SKM-1 treated with dmso at 0.1 percent for 144 hours (cell line): ENCODE results near the gene CACNB3.

Experiments used
- DNase-seq: peaks from one replicate; lab custom pipeline; 2025; ENCODE audit not compliant: unreplicated experiment; lab: John Stamatoyannopoulos, UW

Gene CACNB3

DNA sequence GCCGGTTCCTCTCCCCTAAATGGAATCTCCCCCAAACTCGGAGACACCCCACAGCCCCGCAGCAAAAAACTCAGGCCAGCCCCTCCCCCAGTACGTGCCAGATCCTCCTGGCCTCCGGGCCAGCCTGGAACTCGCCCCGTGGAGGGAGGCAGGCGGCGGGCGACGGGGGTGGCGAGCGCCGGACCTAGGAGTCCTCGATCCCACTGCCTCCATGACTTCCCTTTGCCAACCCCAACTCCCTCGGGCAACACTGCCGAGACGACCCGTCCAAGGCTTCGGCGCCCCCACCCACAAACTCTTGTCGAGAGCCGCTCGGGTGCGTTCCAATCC, 29.8 kb upstream of the CACNB3 start:
- no peak for DNase-seq

DNA sequence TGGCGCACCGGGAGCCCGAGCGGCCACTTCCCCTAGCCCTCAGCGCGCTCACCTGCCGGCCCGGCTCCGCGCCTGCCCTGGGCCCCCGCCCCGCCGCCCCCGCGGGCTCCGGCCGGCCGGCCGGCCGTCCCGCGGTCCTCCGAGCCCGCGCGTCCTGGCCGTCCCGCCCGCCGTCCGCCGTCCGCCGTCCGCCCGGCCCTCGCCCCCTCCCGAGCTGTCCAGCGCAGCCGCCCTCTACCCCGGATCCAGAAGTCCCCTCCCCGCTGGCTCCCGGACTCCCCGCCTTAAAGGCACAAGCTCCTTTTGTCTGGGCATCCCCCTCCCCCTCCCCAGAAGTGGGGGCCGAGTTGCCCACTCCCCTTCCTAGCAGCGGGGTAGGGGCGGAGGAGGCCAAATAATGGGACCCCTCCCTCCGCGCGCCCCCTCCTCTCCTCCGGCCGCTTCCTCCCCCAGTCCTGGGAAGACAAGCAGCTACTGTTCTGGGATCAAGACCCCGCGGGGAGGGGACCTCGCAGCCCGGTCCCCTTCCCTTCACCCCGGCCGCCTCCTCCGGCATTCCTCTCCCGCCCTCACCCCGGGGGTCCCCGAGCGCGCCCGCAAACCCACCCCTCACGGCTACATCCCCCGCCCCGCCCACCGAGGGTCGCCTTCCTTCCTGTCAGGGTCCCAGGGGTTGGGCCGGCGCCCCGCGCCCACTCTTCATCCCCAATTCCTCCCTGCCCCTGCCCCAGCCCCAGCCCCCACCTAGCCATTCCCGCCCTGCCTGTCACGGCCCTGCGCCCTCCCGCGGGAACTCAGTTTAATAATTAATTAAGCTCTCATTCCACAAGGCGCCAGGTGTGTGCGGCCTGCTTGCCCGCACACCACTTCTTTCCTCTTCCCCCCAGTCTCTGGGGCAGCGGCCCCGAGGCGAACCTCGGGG, 29.2 kb upstream of the CACNB3 start, which contains the start of gene ADCY6:
TSS of gene ADCY6 (minus strand) at position 236 of the 922 bp plus-strand sequence. CDS start 5,655 bp downstream, outside the sequence.
- peak; percentile 17 for DNase-seq

DNA sequence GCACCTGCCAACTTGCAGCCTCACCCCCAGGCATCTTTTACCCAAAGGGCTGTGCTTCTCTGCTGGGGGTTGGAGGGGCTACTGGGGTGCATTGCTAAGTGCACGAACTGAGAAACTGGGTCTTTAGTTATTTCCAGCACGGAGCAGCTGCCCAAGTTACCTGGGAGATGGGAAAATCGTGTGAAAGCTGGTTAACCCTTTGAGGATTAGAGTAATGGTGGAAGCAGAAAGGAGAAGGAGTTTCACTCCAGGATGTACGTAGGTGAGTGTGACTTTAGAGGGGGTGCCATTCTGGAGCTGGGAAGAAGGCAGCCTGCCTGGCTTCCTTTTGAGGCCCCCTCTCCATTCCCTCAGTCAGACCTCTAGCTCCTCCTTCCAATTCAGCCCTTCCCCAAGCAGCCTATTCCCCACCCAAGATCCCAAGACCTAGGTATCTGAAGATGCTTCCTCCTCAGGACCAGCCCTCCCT, 28.4 kb upstream of the CACNB3 start:
- DNase-seq, result no peak

DNA sequence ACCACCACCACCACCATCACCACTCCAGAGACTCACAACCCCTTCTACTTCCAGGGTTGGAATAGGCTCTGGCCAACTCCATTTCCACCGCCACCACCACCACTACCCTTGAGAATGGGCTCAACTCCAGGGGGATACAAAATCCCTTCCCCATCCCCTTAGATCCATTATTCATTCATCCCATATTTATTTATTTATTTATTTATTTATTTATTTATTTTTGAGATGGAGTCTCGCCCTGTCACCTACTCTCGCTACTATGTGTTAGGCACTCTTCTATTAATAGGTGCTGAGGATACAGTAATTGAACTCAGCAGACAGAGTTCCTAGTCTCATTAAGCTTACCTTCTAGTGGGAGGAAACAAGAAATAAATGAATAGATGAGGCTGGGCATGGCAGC, 24.6 kb upstream of the CACNB3 start:
- no peak for DNase-seq

DNA sequence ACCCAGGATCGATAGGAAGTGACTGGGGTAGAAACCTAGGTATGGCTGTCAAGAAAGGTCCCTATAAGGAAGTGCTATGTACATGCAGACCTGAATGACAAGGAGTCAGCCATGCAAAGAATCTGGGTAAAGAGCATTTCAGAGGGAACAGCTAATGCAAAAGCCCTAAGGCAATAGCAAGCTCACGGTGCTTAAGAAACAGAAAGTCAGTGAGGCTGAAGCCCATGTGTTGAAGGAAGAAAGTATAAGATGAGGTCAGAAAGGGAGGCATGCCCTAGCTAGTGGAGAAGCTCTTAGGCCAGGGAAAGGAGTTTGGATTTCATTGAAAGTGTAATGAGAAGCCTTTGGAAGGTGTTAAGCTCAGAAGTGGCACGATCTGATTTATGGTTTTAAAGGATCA, 23.4 kb upstream of the CACNB3 start:
- no peak for DNase-seq

DNA sequence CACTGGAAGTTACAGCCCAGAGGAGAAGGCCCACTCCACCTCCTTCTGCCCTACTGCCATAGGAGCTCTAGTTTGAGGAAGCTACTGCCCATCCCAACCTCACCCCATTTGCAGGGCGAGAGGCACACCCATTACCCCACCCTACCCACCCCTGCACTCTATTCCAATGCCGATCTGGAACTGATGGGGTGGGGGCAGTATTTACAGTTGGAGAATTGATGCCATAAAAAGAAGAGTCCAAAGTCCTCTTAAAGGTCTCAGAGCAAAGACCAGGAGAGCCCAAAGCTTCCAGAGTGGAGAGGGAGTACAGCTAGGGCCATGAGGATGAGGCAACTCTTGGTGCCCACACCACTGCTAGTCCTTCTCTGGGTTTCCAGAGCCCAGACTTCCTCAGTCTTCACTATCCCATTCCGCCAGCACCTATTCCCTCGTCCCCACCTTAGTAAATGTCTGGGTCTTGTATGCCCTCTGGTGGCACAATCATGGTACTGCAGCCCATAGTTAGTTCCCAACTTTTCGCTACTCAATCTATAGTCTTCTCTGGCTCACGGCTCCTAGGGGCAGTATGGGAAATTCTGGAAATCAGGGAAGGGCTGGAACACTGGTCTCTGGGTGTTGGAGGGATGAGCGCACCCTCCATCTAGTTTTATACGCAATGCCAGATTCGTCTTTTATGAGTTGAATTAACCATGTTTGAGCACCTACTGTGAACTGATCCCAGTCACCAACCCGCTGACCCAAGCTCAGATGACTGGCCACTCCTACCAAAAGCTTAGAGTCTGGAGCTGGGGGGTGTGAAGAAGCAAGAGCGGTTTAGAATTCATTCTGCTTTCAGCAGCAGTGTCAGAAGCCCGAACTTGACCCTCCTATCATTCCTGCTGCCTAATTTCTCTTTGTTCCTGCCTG, 22.5 kb upstream of the CACNB3 start:
- peak; percentile 33 for DNase-seq

DNA sequence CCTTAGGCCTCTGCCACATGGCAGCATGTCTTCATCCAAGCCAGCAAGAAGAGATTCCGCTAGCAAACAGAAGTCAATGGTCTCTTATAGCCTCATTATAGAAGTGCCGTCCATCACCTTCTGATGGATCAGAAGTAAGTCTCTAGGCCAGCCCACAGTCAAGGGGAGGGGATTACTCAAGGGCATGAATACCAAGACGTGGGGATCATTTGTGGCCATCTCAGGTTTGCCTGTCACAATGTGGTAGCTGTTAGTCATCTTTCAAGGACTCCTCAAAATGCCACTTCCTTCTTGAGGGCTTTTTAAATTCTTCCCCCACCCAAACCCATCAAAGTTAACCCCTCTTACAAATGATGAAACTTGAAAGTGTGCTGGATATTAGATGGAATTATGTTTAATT, 21.3 kb upstream of the CACNB3 start:
- DNase-seq, result peak; percentile 13

DNA sequence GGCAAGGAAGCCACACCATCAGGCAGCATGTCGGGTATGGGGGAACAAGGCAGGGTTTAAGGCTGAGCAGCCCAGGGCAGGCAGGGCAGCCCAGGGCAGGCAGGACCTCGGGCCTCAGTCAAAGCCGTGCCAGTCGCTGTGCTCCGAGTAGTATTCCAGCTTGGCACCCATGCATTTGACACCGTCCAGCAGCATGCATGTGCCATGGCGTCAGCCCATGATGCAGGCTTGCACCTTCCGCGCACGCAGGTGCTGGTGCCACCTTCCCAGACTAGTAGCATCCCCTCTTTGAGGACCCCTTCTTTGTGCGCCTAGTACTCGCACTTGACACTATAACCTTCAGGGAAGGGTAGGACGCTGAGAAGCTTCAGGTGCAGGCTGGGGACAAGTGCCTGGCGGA, 17.8 kb upstream of the CACNB3 start:
- DNase-seq, result no peak

DNA sequence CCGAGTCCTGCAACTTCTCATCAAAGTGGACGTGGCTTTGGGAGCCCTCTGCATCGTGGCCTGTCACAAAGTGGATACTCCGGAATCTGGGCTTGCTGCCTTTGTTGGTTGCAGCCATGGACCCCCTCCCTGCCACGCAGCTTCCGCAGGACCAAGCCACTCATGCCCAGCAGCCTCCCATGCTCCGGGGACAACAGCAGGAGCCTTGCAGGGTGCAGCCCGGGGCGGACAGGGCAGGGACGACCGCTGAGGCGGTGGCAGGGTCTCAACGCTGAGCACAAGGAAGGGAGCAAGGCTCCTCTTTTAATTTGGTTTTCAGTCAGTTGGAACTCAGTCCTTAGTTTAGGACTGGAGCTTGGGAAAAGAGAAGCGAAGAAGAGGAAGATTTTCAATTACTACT, 17.3 kb upstream of the CACNB3 start:
- DNase-seq, result no peak

DNA sequence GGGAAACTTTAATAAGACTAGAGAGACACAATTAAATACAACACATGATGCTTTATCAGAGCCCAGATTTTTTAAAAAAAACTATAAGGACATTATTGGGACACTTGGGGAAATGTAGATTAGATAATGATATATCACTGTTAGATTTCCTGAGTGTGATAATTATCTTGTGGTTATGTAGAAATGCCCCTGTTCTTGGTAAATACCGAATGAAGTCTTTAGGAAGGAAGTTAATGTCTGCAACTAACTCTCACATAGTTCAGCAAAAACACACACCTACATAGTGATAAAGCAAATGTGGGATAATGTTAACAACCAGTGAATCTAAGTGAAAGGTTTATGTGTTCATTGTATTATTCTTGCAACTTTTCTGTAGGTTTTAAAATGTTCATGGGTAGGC, 14.6 kb upstream of the CACNB3 start:
- DNase-seq, result no peak

DNA sequence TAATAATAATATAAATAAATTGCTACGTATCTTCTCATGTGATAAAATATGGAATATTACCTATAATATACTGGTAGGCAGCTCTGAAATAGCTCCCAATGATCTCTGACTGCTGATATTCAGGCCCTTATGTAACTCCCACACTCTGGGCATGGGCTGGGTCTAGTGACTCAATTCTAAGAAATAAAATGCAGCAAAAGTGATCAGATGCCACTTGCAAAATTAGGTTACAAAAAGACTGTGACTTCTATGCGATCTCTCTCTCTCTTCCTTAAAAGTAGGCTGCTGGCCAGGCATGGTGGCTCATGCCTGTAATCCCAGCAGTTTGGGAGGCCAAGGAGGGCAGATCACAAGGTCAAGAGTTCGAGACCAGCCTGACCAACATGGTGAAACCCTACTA, 10.3 kb upstream of the CACNB3 start:
- no peak for DNase-seq

DNA sequence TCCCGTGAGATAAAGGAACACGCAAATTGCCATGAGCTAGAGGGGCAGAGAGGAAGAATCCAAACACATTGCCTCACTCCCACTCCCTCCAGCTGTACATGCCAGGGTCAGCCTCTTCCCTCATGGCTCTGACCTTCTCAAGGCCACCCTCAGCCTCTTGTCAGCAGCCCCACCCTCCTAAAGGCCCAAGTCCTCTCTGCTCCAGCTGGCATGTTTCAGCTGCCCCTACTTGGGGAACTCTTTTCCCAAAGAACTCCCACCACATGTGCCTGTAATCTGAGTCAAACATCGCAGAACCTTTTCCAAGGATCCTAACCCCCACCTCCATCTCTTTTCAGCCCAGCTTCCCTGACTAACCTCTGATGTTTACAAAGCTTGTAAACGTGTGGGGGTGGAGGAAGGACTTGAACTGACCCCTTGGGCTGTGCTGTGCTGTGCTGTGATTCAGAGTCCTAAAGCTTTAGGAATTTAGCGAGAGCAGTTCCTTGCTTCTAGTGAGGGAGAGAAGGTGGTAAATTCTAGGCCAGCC, 7.3 kb upstream of the CACNB3 start:
- no peak for DNase-seq

DNA sequence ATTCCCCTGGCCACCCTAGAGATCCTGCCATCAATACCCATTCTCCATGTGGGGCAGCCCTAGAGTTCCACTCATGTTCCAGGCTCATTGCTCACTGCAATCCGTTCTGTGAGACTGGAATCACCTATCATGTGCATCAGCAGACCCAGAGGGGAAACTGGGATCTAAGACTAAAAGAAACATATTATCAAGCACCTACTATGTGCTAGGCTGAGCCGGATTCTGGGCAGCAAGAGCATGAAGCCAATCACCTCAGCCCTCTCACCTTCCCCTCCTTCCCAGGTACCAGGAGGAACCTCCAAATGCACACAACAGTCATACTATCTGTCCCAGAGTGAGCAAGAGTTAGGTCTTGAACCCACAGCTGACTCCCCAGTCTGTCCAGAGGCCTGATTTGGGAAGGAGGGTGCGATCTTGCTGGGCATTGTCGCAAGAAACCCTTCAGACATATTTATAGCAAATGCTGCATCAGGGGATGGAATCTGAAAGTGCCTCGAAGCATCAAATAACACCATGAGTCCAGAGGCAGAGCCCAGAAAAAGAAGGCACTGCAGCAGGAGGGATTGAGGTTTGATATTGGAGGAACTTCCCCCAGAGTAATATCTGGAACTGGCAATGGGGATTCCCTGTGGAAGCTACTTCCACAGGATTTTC, 6.7 kb upstream of the CACNB3 start:
- DNase-seq, result no peak

DNA sequence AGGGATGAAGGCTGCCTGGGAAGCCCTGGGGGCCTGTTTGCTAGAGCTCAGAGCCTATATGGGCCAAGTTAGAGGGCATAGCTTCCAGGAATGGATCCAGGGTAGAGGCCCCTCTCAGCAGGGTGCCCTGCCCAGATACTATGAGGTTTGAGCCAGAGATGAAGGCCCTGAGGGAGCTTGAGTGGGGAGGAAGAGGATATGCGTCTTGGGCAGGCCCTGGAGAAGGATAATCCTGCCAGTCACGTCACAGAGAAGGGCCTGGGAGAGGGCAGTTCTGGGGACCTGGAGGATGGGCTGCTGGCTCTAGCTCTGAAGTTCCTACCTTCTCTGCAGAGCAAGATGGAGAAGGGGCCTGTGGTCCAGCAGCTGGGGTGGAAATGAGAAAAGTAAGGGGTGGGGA, 5.9 kb upstream of the CACNB3 start:
- no peak for DNase-seq

DNA sequence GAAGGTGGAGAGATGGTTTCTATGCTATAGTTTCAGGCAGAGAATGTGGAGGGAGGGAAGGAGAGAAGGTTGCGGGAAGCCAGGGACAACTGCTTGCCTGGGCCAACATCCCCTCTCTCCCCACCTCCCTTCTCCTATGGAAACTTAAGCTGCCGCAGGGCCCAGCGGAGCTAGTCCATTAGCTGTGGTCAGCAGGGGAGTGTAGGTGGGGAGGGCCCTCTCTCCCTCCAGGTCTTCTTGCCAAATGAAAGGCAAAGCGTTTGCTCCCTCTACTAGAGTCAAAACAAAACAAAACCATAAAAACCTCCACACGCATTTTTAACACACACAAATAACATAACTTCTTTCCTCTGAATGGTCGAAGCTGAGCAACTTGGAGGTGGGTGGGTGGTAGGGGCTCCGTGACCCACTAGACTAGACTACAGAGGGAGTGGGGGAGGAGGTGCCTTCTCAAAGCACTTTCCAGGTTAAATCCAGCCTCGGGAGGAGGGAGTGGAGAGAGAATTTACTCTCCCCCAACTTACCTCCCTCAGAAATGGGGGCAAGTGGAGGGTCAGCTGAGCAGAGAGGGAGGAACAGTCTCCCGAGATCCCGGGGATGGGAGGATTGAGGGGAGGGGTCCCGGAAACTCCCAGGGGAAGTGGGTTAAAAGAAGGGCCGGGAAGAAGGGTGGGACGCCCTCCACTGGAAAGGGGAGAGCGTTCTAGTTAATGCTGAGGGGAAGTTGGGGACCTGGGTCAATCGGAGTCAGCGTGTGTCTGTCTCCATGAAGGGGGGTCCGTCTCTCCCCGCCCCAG, 4.6 kb upstream of the CACNB3 start:
- DNase-seq, result no peak

DNA sequence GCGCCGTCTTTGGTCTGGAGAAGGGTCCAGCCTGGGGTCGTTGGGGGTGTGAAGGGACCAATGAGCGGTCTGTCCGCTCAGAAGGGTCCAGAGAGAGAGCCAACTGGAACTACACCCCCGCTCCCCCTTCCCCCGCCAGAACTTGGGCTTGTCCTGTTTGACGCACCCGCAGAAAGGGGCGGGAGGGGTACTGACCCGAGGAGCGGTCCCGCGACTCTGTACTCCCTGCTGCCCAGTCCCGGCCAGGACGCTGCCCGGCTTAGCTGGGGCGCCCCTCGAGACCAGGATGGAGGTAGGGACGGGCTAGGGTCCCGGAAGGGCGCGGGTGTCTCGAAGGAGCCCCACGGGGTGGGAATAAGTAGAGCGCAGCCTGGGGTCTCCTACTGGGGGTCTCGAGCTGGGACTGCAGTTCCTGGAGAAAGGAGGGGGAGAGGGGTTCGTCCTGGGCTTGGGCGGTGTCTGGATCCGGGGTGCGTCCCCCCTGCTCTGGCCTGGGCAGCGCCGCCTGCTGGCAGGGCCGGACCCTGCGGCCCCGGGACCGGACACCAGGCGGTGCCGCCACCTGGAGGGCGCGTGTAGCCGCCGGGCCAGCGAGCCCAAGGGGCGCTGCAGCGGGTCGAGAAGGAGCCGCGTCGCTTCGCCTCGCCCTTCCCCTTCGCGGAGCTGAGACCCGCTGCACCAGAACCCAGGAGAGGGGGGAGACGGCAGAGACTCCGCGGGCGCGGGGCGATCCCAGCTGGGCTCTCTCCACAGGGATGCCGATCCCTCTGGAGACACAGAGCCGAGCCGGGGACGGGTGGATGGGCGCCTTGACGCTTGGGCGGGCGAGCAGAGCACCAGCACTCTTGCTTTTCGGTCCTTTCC, 3.8 kb upstream of the CACNB3 start:
- DNase-seq, result no peak

DNA sequence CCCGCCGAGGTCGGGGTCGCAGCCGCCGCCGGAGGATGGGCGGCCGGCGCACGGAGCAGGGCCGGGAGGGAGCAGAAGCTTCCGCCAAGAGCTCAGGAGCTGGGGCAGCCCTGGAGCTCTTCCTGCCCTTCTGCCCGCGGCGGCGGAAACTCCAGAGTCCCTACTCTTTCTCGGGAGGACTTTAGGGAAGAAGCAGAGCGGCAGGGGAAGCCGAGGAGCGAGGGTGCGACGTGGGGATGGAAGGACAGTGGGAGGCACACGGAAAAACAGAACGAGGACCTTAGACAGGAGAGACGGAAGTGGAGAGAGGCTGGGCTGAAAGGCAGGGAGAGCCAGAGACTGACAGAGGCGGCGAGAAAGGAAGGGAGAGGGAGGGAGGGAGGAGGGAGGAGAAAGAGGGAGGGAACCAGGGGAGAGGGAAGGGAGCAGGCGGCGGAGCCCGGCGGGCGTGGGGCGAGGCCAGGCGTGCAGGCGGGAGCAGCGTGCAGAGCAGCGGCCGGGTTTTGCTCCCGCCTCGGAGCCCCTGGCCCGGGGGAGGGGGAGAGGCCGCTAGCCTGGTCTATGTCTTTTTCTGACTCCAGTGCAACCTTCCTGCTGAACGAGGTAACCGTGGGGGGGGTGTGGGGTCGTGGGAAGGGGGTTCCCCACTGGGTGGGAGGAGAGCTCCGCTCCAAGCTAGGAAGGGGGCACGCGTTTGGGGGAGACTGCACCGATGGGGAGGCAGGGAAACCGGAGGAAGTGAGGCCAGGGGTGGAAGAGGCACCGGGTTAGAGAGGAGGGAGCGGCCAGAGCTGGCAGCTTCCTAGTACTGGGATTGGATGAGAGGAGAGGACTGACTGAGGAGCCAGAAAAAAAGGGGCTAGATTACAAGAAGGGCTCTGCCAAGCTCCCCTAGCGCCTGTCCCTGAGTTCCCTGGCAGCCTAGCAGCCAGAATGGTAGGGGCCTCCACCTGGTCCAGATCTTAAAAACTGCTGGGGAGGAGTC, 2.9 kb upstream of the CACNB3 start:
- DNase-seq, result peak; percentile 44

DNA sequence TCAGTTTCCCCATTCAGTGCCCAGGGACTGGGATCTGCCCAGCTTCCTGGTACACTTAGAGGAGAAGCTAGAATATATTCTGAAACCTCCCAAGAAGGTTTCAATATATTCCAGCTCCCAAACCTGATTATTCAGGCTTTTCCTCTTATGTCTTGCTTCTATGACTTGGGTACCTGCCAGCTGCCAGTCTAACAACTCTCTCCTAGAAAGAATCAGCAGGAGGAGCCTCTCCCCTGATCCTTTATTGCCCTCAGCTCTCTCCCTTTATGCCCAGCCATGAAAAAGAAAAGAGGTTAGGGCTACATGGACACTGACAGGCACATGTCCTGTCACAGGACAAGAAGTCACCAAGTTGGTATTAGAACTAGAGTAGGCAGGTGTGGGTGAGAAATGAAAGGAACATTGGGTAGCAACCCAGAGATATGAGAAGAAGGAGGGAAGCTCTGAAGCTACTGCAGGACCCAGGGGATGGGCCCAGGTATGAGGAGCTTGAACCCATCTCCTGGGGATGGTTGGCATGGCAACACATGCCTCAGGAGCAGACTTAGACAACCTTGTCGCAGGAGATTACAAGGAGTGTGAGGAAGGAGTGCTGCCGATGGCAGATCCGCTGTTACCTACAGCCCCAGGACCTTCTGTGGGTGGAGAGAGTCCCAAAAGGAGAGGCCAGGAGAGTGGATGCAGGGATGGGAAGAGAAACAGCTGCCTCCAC, 2.0 kb upstream of the CACNB3 start:
- DNase-seq, result no peak
